HG03432 (cell line): ENCODE results near the gene ZCWPW1.

Source experiments
- ATAC-seq: cut with Tn5 transposase; IDR thresholded peaks from one replicate; pipeline ENCODE4 v1.9.1; 2021; ENCODE audit warnings: mild to moderate bottlenecking, moderate library complexity; ENCODE audit not compliant: unreplicated experiment

ZCWPW1 gene

DNA sequence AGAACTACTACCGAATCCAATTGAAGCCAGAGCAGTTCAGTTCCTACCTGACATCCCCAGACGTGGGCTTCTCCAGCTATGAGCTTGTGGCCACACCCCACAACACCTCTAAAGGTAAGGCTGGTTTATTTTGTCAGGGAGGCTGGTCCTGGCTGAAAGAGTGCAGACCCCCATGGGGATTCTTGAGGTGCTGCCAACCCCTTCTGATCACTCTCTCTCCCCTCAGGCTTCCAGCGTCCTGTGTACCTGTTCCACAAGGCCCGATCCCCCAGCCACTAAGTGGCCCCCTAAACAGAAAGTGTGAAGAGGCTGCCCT lies 4.7 kb upstream of the ZCWPW1 start:
- no peak for ATAC-seq

DNA sequence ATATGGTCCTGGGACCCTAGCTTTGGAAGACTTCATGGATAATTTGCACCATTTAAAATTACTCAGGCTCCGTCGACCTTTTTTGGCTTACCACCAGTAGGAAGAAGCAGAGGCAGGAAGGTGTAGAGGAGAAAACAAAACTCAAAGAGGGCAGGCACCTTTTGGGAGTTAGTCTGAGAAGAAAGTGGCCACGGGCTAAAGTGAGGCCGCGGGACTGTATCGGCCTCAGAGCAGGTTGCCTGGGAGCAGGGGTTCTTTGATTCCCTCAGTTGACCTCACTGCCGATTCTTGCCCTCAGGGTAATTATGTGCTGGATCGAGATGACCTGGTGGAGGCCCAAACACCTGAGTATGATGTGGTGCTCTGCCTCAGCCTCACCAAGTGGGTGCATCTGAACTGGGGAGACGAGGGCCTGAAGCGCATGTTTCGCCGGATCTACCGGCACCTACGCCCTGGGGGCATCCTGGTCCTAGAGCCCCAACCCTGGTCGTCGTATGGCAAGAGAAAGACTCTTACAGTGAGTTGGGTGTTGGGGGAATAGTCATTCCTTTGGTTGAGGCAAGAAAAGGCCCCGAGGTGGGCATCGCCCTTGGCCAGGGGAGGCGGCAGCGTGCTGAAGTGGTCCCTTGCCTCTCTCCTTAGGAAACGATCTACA lies 4.2 kb upstream of the ZCWPW1 start:
- ATAC-seq = no peak

DNA sequence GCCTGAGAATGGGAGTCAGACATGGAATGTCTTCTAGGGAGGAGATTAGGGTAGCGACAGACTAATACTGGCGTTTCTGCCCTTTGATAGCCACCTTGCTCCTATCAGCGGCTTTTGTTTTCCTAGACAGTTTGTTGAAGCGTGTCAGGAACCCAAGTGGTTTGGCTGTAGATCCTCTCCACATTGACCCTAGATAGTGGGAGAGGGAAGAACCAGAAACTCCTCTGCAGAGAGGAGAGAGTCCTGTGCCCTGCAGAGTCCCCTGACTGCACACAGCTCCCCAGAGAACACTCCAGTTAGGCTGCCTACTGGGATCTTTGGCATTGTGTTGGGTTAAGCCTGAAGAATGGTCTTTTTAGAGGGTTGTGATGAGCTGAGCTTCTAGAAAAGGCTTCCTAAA lies 3.5 kb upstream of the ZCWPW1 start:
- ATAC-seq = no peak

DNA sequence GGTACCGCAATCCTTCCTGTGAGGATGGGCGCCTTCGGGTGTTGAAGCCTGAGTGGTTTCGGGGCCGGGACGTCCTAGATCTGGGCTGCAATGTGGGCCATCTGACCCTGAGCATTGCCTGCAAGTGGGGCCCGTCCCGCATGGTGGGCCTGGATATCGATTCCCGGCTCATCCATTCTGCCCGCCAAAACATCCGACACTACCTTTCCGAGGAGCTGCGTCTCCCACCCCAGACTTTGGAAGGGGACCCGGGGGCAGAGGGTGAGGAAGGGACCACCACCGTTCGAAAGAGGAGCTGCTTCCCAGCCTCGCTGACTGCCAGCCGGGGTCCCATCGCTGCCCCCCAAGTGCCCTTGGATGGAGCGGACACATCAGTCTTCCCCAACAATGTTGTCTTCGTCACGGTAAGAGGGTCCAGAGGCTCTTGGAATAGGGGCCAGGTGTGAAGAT lies 2.8 kb upstream of the ZCWPW1 start:
- no peak for ATAC-seq

DNA sequence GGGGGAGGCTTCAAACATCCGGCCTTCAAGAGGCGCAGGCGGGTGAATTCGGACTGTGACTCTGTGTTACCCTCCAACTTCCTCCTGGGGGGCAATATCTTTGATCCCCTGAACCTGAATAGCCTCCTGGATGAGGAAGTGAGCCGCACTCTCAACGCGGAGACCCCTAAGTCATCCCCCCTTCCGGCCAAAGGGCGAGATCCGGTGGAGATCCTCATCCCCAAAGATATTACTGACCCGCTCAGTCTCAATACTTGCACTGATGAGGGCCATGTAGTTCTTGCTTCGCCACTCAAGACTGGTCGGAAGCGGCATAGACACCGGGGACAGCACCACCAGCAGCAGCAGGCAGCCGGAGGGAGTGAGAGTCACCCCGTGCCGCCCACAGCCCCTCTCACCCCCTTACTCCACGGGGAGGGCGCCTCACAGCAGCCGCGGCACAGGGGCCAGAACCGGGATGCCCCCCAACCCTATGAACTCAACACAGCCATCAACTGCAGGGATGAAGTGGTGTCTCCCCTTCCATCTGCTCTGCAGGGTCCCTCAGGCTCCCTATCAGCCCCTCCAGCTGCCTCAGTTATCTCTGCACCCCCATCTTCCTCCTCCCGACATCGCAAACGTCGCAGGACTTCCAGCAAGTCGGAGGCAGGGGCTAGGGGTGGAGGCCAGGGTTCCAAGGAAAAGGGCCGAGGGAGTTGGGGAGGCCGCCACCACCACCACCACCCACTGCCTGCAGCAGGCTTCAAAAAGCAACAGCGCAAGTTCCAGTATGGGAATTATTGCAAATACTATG lies 2.2 kb upstream of the ZCWPW1 start:
- no peak for ATAC-seq

DNA sequence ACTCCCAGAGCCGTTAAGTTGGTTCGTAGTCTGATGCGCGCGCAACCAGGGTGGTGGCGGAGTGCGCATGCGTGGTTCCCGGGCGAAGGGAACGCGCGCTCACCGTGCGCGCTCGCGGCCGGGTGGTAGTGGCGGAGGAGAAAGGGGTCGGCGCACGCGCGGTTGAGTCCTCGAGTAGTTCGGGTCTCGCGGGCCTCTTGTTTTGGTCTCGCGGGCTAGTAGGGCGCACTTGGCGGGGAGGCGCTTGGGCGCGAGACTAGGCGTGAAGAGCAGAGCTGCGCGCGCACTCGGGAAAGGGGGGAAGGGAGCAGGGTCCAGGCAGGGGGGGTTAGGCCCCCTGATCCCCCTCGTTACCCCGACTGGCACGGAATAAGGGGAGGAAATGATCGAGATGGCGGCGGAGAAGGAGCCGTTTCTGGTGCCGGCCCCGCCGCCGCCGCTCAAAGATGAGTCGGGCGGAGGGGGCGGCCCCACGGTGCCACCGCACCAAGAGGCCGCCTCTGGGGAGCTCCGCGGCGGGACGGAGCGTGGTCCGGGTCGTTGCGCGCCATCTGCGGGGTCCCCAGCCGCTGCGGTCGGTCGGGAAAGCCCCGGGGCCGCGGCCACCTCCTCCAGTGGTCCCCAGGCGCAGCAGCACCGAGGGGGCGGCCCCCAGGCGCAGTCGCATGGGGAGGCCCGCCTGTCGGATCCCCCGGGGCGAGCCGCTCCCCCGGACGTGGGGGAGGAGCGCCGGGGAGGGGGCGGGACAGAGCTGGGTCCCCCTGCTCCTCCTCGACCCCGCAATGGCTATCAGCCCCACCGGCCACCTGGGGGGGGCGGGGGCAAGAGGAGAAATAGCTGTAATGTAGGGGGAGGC lies 1.4 kb upstream of the ZCWPW1 start, which contains the start of gene MEPCE:
Gene MEPCE, plus strand, starts transcription at position 195 of the 856 bp plus-strand sequence. Its CDS starts 188 bp downstream, at position 383.
- peak; percentile 44 for ATAC-seq

DNA sequence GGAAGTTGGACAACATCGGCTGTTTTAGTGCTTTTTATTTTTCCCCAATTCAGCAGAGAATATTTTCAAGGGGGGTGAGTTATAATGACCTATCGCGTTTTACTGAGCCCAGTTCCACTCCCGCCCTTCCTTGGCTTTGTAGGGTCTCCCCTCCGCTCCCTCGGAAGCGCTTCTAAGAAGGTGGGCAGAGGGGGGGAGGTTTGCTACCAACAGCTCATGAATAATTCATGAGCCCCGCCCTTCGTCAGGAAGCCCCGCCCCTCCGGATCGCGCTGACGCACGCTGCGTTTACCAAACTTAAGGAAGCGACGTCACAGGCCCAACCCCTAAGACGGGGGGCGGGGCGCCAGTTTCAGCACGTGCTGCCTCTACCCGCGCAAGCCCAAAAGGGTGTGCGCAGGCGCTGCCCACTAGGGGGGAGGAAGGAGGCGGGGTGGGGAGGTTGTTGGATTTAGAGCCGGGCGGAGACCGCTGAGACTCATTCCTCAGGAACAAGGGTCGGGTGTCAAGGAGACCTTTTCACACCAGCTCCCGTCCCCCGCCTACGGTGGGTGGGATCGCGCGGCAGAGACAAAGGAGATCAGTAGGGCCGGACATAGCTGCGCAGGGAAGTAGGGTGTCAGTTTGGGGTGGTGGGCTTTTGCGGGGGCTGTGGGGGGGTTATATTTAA lies 599 bp upstream of the ZCWPW1 start:
- ATAC-seq = peak; percentile 51

DNA sequence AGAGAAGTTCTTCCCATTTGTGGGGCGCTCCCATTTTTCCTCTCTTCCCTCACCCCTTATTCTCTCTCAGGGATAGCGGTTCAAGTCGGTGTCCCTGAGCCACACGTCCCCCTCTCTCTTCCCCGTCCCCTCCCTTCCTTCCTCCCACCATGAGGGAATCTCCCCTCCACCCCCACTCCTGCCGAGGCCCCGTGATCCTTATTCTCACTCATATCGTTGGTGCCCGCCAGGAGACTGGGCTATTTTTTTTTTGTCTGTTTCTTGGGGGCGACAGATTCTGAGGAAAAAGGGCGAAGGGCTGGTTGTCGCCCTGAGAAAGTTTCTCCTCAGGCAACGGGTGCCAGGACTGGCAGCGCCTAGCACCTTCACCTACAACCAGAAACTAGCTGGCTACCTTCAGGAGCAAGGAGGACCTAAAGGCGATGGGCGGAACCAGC lies 723 bp downstream of the ZCWPW1 start:
- no peak for ATAC-seq

DNA sequence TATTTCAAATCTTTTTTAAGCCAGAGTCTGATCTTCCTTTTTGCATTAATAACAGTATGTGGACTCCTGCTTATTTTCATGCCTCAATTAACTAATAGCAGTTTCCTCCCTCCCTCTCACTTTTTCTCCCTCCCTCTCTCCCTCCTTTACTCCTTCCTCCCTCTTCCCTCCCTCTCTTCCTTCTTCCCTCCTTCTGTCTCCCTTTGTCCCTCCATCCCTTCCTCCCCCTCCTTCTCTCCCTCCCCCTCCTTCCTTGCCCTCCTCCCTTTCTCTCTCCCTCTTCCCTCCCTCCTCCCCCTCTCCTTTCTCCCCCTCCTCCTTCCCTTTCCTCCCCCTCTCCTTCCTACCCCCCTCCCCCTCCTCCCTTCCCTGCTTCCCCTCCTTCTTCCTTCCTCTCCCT lies 2.0 kb downstream of the ZCWPW1 start:
- no peak for ATAC-seq

DNA sequence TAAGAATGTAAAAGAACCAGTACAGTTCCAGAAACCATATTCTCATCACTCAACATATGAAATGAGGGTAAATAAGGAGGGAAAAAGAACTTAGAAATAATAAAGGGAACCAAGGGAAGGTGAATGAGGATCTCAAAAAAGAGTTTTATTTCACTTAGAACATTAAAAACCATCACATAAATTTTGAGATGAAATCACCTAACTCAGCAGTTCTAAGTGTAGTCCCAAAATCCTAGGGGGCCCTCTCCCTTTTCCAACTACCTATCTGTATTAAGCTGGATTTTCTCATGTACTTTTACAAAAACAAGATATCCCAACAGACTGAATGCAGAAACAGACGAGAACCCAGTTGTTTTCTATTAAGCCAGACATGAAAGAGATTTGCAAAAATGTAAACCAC lies 3.2 kb downstream of the ZCWPW1 start:
- ATAC-seq = no peak

DNA sequence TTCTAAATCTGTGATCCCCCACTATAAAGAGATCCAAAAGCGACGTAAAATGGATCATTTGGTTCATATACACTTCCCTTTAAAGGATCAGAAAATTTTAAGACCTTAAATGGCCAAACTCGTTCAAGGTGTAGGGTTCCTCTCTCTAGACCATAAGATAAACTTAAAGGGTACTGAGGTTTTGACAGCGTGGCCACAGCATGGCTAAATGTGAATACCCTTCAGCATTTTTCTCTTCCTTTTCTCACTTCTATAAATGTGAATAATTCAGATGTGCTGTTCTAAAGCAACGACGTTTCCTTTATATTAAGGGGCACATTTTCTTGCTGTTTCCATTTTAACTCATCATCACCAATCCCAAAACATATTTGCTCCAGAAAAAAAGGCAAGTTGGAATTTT lies 5.2 kb downstream of the ZCWPW1 start:
- no peak for ATAC-seq

DNA sequence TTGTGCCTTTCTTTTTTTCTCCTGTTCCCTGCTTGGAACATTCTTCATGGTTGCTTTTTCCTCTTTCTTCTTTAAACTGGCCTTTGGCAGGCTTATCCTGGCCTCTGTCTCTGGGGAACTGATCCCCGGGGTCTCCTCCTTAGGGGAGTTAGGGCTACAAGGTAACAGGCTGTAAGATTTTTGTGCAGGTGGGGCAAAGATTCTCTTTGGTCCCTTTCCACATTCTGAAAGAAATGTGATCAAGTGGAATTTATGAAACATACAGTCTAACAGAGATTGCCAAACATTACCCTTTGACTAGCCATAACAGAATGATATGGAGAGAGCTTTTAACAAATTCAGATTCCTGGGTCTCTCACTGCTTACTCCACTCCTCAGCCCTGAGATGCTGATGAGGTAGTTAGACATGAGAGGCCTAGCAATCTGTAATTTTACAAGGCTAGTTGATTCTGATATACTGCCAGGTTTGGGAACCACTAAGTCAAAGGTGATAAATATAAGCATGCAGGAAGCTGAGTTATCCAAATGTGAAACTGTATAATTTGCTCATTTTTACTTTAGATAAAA lies 8.8 kb downstream of the ZCWPW1 start:
- no peak for ATAC-seq

DNA sequence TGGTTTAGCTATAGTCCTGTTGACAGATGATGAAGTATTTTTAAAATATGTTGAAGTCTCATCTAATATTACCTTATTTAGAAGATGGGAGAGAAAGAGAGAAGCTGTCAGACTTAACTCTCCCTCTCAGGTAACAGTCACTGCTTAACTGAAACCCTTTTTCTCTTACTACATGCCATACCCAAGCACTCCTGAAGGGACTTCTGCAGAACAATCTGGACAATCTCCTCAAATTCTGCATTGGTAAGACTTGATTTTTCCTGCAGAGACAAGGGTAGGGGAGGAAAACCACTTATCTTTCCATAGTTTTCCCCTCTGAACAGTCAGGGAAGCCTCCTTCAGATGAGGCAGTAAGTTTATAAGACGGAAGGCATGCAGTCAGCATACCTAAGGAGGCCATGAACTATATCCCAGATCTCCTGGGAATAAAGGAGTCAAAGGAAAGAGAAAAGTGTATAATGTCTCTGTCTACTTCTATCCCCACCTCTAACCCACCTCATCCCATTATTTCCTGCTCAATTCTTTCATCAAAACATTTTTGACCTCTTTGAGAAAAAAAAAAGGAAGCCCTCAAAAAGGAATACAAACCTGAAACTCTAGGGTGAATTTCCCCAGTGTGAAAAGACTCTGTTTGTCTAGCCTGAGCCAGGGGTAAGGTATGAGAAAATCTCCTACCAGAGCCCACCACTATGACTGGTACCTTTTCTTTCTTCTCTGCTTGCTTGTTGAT lies 9.4 kb downstream of the ZCWPW1 start:
- ATAC-seq = no peak

DNA sequence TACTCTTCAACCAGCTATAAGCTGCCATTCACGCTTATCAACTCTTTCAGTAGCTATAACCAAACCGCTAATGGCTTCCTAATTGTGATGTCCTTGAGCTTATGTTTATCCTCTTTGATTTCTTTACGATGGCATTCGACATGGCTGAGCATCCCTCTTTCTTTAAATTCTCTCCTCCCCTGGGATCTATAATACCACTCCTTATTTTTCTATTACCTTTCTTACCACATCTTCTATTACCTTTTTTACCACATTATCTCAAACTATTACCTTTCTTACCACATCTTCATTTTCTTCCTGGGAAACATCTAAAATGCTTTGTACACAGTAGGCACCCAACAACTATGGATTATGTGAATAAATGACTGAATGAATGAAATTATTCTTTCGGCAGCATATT lies 13.1 kb downstream of the ZCWPW1 start:
- no peak for ATAC-seq

DNA sequence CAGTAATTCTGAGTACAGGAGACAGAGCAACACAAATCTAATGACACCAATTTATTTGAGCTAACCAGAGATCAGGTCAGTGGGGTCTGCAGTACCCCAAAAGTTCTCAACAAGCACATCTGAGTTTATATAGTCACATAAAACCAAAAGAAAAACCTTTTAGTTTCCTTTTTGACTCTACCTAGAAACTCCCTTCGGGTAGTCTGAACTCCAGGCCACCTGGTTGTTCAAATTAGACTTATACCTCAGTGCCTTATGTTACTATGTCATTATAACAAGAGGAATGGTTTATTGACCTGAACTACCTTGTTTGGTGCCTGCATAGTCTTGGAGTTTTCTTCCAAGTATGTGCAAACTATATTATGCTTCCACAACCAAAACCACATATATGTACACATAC lies 14.6 kb downstream of the ZCWPW1 start:
- no peak for ATAC-seq

DNA sequence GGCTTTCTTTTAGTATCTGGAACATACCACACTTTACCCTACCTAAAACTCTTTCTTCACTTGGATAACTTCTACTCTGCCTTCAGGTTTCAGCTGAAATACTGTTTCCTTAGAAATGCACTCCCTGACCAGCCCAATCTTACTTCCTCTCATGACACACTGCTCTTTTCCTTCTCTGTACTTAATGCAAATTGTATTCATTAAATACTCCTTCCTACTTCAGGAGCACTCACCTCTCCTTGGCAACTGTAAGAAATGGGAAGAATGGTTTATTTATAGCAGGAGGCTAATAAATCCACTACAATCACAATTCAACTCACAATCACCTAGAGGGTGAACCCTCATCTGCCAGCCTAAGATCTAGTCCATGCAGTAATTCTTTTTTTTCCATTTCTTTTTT lies 15.2 kb downstream of the ZCWPW1 start:
- no peak for ATAC-seq

DNA sequence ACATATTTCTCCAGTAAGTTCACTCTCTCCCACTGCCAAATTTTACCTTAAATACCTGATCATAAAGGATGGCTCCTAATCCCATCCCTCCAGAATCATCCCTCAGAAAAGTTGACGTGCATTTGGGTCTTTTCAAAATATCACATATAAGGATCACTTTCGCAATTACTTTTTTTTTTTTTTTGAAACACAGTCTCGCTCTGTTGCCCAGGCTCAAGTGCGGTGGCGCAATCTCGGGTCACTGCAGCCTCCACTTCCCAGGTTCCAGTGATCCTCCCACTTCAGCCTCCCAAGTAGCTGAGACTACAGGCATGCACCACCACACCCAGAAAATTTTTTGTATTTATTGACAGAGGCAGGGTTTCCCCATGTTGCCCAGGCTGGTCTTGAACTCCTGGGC lies 17.4 kb downstream of the ZCWPW1 start:
- no peak for ATAC-seq

DNA sequence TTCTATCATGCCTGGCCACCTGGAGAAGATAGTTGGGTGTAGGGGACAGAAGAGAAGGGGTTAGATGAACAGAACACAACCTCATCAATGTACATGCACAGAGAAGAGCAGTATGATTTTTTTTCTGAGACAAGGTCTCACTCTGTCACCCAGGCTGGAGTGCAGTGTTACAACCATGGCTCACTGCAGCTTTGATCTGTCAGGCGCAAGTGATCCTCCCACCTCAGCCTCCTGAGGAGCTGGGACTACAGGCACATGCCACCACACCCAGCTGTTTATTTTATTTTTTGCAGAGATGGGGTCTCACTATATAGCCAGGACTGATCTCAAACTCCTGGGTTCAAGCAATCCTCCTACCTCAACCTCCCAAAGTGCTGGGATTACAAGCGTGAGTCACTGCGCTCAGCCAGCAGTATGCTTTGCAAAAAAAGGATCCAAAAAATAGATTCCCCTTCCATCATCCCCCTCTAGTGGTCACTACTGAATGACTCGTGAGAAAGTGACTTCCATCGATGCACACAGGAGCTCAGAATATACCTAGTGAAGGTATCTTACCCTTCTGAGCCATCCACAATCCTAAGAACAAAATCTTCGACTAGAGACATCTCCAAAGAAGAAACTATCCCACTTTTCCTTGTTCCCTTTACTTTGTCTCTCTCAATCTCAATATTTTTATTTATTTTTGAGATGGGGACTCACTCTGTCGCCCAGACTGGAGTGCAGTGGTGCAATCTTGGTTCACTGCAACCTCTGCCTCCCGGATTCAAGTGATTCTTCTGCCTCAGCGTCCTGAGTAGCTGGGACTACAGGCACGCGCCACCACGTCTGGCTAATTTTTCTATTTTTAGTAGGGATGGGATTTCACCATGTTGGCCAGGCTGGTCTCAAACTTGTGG lies 21.0 kb downstream of the ZCWPW1 start:
- peak; percentile 71 for ATAC-seq

DNA sequence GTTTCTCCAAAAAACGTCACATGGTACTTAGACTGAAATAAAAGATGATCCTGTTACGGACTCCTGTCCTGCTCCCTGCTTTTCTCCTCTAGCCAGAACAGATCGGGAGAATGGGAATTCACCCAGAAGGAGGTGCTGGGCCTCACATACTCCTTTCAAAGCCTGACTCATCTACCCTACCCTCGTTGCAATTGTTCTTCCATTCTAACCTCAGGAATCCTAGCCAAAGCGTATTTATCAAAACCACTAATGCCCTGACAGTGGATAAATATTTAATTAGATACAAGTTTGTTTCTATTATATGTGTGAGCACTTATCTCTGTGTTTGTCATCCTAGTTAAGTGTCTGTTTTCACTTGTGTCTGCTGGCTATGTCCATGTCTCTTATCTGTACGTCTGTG lies 21.7 kb downstream of the ZCWPW1 start:
- no peak for ATAC-seq
